OCI-LY7 (cell line): ENCODE results near the gene ALDH9A1. TPM values are rescaled to one million over a fixed set of nuclear protein-coding genes. Genes with fewer than 3 reads are reported as not detected.

Experiments used
- BruUV-seq: library from RNA; stranded (reverse); fragments of 400-500 nt; replicated peaks from 2 replicates; lab custom pipeline; 2021; lab: Mats Ljungman, UMichigan
- CTCF ChIA-PET: fragments of 300-600 bp; sonication (Branson Sonifier 250); formaldehyde crosslinking; loops from one replicate; lab custom pipeline; 2022; ENCODE audit warnings: antibody characterized with exemption; ENCODE audit not compliant: unreplicated experiment; lab: Charles Lee
- POLR2A ChIA-PET: fragments of 300-600 bp; sonication (Branson Sonifier 250); formaldehyde crosslinking; loops from one replicate; lab custom pipeline; 2022; ENCODE audit warnings: antibody characterized with exemption; lab: Charles Lee
- DNase-seq: peaks from one replicate; pipeline ENCODE4 v3.0.0-alpha.2; 2015; ENCODE audit warnings: low spot score
- H2AFZ ChIP-seq: fragments of 200-600 bp; sonication (generic), shearing (Covaris generic); 2 replicates; pipeline ENCODE4 v1.6.1; 2014; ENCODE audit warnings: mild to moderate bottlenecking, antibody characterized with exemption, low read length, moderate library complexity
- H3K27ac ChIP-seq: fragments of 200-600 bp; sonication (generic); 2 replicates; pipeline ENCODE4 v1.5.1; 2014; ENCODE audit warnings: mixed run types, low read depth, mild to moderate bottlenecking, moderate library complexity, low read length, inconsistent platforms; ENCODE audit not compliant: poor library complexity, severe bottlenecking
- H3K36me3 ChIP-seq: fragments of 200-600 bp; sonication (generic); 2 replicates; pipeline ENCODE4 v1.6.1; 2014; ENCODE audit warnings: mild to moderate bottlenecking, antibody characterized with exemption, low read length, moderate library complexity, mixed read lengths; ENCODE audit not compliant: insufficient read depth
- H3K4me1 ChIP-seq: fragments of 200-600 bp; sonication (generic); 2 replicates; pipeline ENCODE4 v1.5.1; 2014; ENCODE audit warnings: mild to moderate bottlenecking, low read length; ENCODE audit not compliant: insufficient read depth, poor library complexity, severe bottlenecking
- H3K4me2 ChIP-seq: fragments of 200-600 bp; sonication (generic); 2 replicates; pipeline ENCODE4 v1.6.1; 2014; ENCODE audit warnings: mild to moderate bottlenecking, low read length
- H3K4me3 ChIP-seq: fragments of 200-600 bp; sonication (generic); 2 replicates; pipeline ENCODE4 v1.5.1; 2014; ENCODE audit warnings: mild to moderate bottlenecking, low read depth, low read length; ENCODE audit not compliant: poor library complexity, severe bottlenecking
- H3K79me2 ChIP-seq: fragments of 200-600 bp; sonication (generic); 2 replicates; pipeline ENCODE4 v1.6.1; 2016; ENCODE audit warnings: low read depth, mild to moderate bottlenecking, low read length, moderate library complexity, mixed read lengths; ENCODE audit not compliant: insufficient read depth
- H3K9me2 ChIP-seq: fragments of 200-600 bp; sonication (generic); 2 replicates; pipeline ENCODE4 v1.6.1; 2016; ENCODE audit warnings: mild to moderate bottlenecking, low read length, mixed read lengths; ENCODE audit not compliant: insufficient read depth
- H3K9me3 ChIP-seq: fragments of 200-600 bp; sonication (generic); 2 replicates; pipeline ENCODE4 v1.6.1; 2014; ENCODE audit warnings: mild to moderate bottlenecking, mixed run types, low read length, mixed read lengths
- H4K20me1 ChIP-seq: fragments of 200-600 bp; sonication (generic); 2 replicates; pipeline ENCODE4 v1.6.1; 2014; ENCODE audit warnings: mild to moderate bottlenecking, antibody characterized with exemption, low read length, moderate library complexity, mixed read lengths; ENCODE audit not compliant: insufficient read depth
- CTCF ChIP-seq: fragments of 200-600 bp; sonication (generic); conservative IDR thresholded peaks from 2 replicates; pipeline ENCODE4 v1.5.1; 2014; ENCODE audit warnings: mild to moderate bottlenecking, antibody characterized with exemption, low read length, moderate library complexity, mixed read lengths
- EZH2phosphoT487 ChIP-seq: fragments of 200-600 bp; sonication (generic); IDR thresholded peaks from 2 replicates; pipeline ENCODE4 v1.6.1; 2018; ENCODE audit warnings: low read depth, borderline replicate concordance, mild to moderate bottlenecking, mixed run types, antibody characterized with exemption, low read length, moderate library complexity, mixed read lengths
- intact Hi-C: fragments of 100-400 bp; cut with micrococcal nuclease; formaldehyde crosslinking; loops from one replicate; pipeline ENCODE4 v1.10.0; 2022; ENCODE audit not compliant: unreplicated experiment
- total RNA-seq, 2 experiments: library from RNA; depleted of rRNA in 1 of 2; stranded (reverse); fragments of >200 nt in 1 of 2; shearing (Covaris generic) in 1 of 2; gene quantifications; 2 replicates each; pipeline ENCODE4 v1.2.3, GENCODE V29; 2014 to 2022

The ALDH9A1 gene
- total RNA-seq, 2 experiments from 2014 or later = 32.1 to 36.0 TPM

- peaks cover 11% of the 10 kb centered on the region for H3K79me2 ChIP-seq
- no TSS peak for BruUV-seq
- peaks cover 19% of the 10 kb centered on the region for H3K4me1 ChIP-seq
- no peaks in the 10 kb centered on the region for H3K9me3 ChIP-seq
- H3K4me2 ChIP-seq = no peak overlapping the region
- no peaks in the 10 kb centered on the region for H3K9me2 ChIP-seq
- no peaks in the 10 kb centered on the region for H4K20me1 ChIP-seq
- intact Hi-C loops = no loop called here
- CTCF ChIA-PET = no interaction called here
- no peak for DNase-seq
- POLR2A ChIA-PET = interaction anchor here (0.6 to 2.6 kb wide), 10 partner anchors 9 to 1862 kb away, joined by 3 to 13 read pairs (median 4); partner anchors contain the start of gene MGST3
- peaks cover 13% of the 10 kb centered on the region for H3K36me3 ChIP-seq
- H3K27ac ChIP-seq = no peak overlapping the region
- TF ChIP-seq CTCF (no peak), EZH2phosphoT487 (no peak)
- no peak overlapping the region for H2AFZ ChIP-seq
- H3K4me3 ChIP-seq = no peak overlapping the region
Observed at GRCh38 chr1:165645654-165646366, 52.6 kb downstream of the ALDH9A1 start.

GRCh38 chr1:165644064-165644735 lies 54.2 kb downstream of the ALDH9A1 start:
- no peak for DNase-seq
- BruUV-seq = no TSS peak
- peaks cover 6% of the 10 kb centered on the region; the same call in 1 of the 2 replicates for H3K36me3 ChIP-seq
- intact Hi-C loops = no loop called here
- H2AFZ ChIP-seq = no peak overlapping the region
- H4K20me1 ChIP-seq = no peaks in the 10 kb centered on the region
- H3K4me3 ChIP-seq = no peak overlapping the region
- H3K4me1 ChIP-seq = peaks cover 19% of the 10 kb centered on the region
- ChIA-PET CTCF (no interaction called here), POLR2A (interaction anchor here (0.7 to 2.6 kb wide), 5 partner anchors 9 to 42 kb away, joined by 3 to 13 read pairs (median 4); no protein-coding TSS in a partner anchor)
- H3K9me3 ChIP-seq = no peaks in the 10 kb centered on the region
- peaks cover 11% of the 10 kb centered on the region for H3K79me2 ChIP-seq
- H3K27ac ChIP-seq = no peak overlapping the region
- H3K4me2 ChIP-seq = no peak overlapping the region
- H3K9me2 ChIP-seq = no peaks in the 10 kb centered on the region
- TF ChIP-seq EZH2phosphoT487 (no peak), CTCF (no peak)
